H9 (cell line): Measurements from ENCODE around the gene UNC5C. TPM values are rescaled to one million over a fixed set of nuclear protein-coding genes. Genes with fewer than 3 reads are reported as not detected.

Experiments used
- DNase-seq: peaks from one replicate; pipeline ENCODE4 v3.0.0-alpha.2; 2017
- H2AFZ ChIP-seq: one replicate; pipeline ENCODE4 v1.6.1; 2013; ENCODE audit warnings: mild to moderate bottlenecking, low read length, control low read depth, moderate library complexity
- H2AK5ac ChIP-seq: 2 replicates; pipeline ENCODE4 v1.6.1; 2013; ENCODE audit warnings: low read length, control low read depth, mixed read lengths; ENCODE audit not compliant: insufficient read length
- H2BK120ac ChIP-seq: one replicate; pipeline ENCODE4 v1.6.1; 2013; ENCODE audit warnings: low read depth, mild to moderate bottlenecking, low read length, control low read depth, inconsistent platforms; ENCODE audit not compliant: poor library complexity, severe bottlenecking
- H2BK12ac ChIP-seq: 2 replicates; pipeline ENCODE4 v1.6.1; 2013; ENCODE audit warnings: low read length, control low read depth, mixed read lengths, low read depth; ENCODE audit not compliant: insufficient read length
- H2BK15ac ChIP-seq: 2 replicates; pipeline ENCODE4 v1.6.1; 2013; ENCODE audit warnings: low read depth, low read length, control low read depth
- H2BK20ac ChIP-seq: one replicate; pipeline ENCODE4 v1.6.1; 2013; ENCODE audit warnings: low read depth, mild to moderate bottlenecking, low read length, control low read depth, inconsistent platforms; ENCODE audit not compliant: poor library complexity, severe bottlenecking
- H2BK5ac ChIP-seq: 2 replicates; pipeline ENCODE4 v1.6.1; 2013; ENCODE audit warnings: low read length, control low read depth, mixed read lengths; ENCODE audit not compliant: insufficient read length
- H3K14ac ChIP-seq: 2 replicates; pipeline ENCODE4 v1.6.1; 2013; ENCODE audit warnings: low read length, control low read depth; ENCODE audit not compliant: insufficient read depth
- H3K18ac ChIP-seq: 2 replicates; pipeline ENCODE4 v1.6.1; 2013; ENCODE audit warnings: low read depth, mild to moderate bottlenecking, mixed read lengths, low read length, control low read depth; ENCODE audit not compliant: insufficient read length
- H3K23ac ChIP-seq: 2 replicates; pipeline ENCODE4 v1.6.1; 2013; ENCODE audit warnings: low read length, control low read depth, mixed read lengths, low read depth; ENCODE audit not compliant: insufficient read length
- H3K23me2 ChIP-seq: 2 replicates; pipeline ENCODE4 v1.6.1; 2013; ENCODE audit warnings: low read depth, mild to moderate bottlenecking, mixed read lengths, low read length, control low read depth; ENCODE audit not compliant: insufficient read length, poor library complexity, severe bottlenecking
- H3K27ac ChIP-seq: 2 replicates; pipeline ENCODE4 v1.5.1; 2013; ENCODE audit warnings: low read length, control low read depth, mixed read lengths, low read depth; ENCODE audit not compliant: insufficient read length
- H3K27me3 ChIP-seq: 2 replicates; pipeline ENCODE4 v1.6.1; 2013; ENCODE audit warnings: low read length, control low read depth, inconsistent platforms; ENCODE audit not compliant: insufficient read depth
- H3K4ac ChIP-seq: 2 replicates; pipeline ENCODE4 v1.6.1; 2013; ENCODE audit warnings: low read depth, mild to moderate bottlenecking, control low read depth, inconsistent platforms, low read length, moderate library complexity
- H3K4me1 ChIP-seq: 2 replicates; pipeline ENCODE4 v1.6.1; 2013; ENCODE audit warnings: low read length, control low read depth, inconsistent platforms; ENCODE audit not compliant: insufficient read depth
- H3K4me2 ChIP-seq: 2 replicates; pipeline ENCODE4 v1.6.1; 2013; ENCODE audit warnings: low read length, control low read depth, mixed read lengths; ENCODE audit not compliant: insufficient read length, insufficient read depth
- H3K56ac ChIP-seq: 2 replicates; pipeline ENCODE4 v1.6.1; 2013; ENCODE audit warnings: low read depth, mild to moderate bottlenecking, mixed read lengths, low read length, control low read depth; ENCODE audit not compliant: insufficient read length
- H3K79me1 ChIP-seq: 2 replicates; pipeline ENCODE4 v1.6.1; 2013; ENCODE audit warnings: low read depth, mild to moderate bottlenecking, moderate library complexity, low read length, control low read depth, inconsistent platforms; ENCODE audit not compliant: insufficient read depth, poor library complexity, severe bottlenecking
- H3K79me2 ChIP-seq: 2 replicates; pipeline ENCODE4 v1.6.1; 2013; ENCODE audit warnings: low read length, control low read depth, inconsistent platforms; ENCODE audit not compliant: insufficient read depth
- H3K9ac ChIP-seq: 2 replicates; pipeline ENCODE4 v1.6.1; 2013; ENCODE audit warnings: low read length, control low read depth, mixed read lengths; ENCODE audit not compliant: insufficient read length; ENCODE audit errors: extremely low read depth
- H3K9me3 ChIP-seq: one replicate; pipeline ENCODE4 v1.6.1; 2013; ENCODE audit warnings: low read depth, low read length, inconsistent platforms; ENCODE audit not compliant: control insufficient read depth
- H3T11ph ChIP-seq: one replicate; pipeline ENCODE4 v1.6.1; 2013; ENCODE audit warnings: mild to moderate bottlenecking, low read length, control low read depth, inconsistent platforms
- H4K20me1 ChIP-seq: one replicate; pipeline ENCODE4 v1.6.1; 2013; ENCODE audit not compliant: control insufficient read depth, insufficient read length, insufficient read depth
- H4K5ac ChIP-seq: 2 replicates; pipeline ENCODE4 v1.6.1; 2013; ENCODE audit warnings: low read depth, mild to moderate bottlenecking, mixed read lengths, low read length, control low read depth; ENCODE audit not compliant: insufficient read length
- H4K8ac ChIP-seq: replicated peaks from 2 replicates; pipeline ENCODE4 v1.6.1; 2013; ENCODE audit warnings: low read length, control low read depth, mixed read lengths, low read depth; ENCODE audit not compliant: insufficient read length
- H4K91ac ChIP-seq: 2 replicates; pipeline ENCODE4 v1.6.1; 2013; ENCODE audit warnings: low read depth, mild to moderate bottlenecking, moderate library complexity, mixed read lengths, low read length, control low read depth; ENCODE audit not compliant: insufficient read length
- H3K27ac Mint-ChIP-seq, 3 experiments: 2 replicates in 2 of 3; 3 replicates in 1 of 3; pipeline ENCODE4 v1.8.0; 2020 to 2021; ENCODE audit warnings: mixed read lengths in 3 of 3, mild to moderate bottlenecking in 1 of 3, moderate library complexity in 1 of 3
- H3K27me3 Mint-ChIP-seq: 2 replicates; pipeline ENCODE4 v1.8.0; 2021; ENCODE audit warnings: low read depth, mild to moderate bottlenecking, moderate library complexity, mixed read lengths
- H3K36me3 Mint-ChIP-seq, 3 experiments: 2 replicates in 2 of 3; 3 replicates in 1 of 3; pipeline ENCODE4 v1.8.0; 2020 to 2021; ENCODE audit warnings: low read depth in 3 of 3, mixed read lengths in 3 of 3; ENCODE audit not compliant: insufficient read depth in 1 of 3
- H3K4me1 Mint-ChIP-seq, 2 experiments: 2 replicates each; pipeline ENCODE4 v1.8.0; 2020; ENCODE audit warnings: mixed read lengths in 2 of 2
- H3K4me3 Mint-ChIP-seq, 2 experiments: 2 replicates in 1 of 2; 3 replicates in 1 of 2; pipeline ENCODE4 v1.8.0; 2020 to 2021; ENCODE audit warnings: mild to moderate bottlenecking in 2 of 2, mixed read lengths in 2 of 2, moderate library complexity in 1 of 2
- H3K9me3 Mint-ChIP-seq, 2 experiments: 2 replicates in 1 of 2; 3 replicates in 1 of 2; pipeline ENCODE4 v1.8.0; 2020; ENCODE audit warnings: mild to moderate bottlenecking in 2 of 2, mixed read lengths in 2 of 2, moderate library complexity in 1 of 2
- CTCF ChIP-seq: fragments of 200-600 bp; sonication (generic); conservative IDR thresholded peaks from 3 replicates; pipeline ENCODE4 v1.8.0; 2021; ENCODE audit warnings: antibody characterized with exemption, mild to moderate bottlenecking
- WGBS: extraction: QIAGEN DNeasy Blood & Tissue Kit; methylation state at CpG from one replicate; pipeline ENCODE4 v1.1.7; 2013; ENCODE audit warnings: missing lambda C conversion rate, low lambda C conversion rate, mixed read lengths; ENCODE audit not compliant: insufficient read length; ENCODE audit errors: extremely low coverage; 5-methylcytosine and 5-hydroxymethylcytosine counted together
- total RNA-seq: library from RNA; stranded (reverse); gene quantifications from 2 replicates; pipeline ENCODE4 v1.2.1, GENCODE V29; 2021

The UNC5C gene
- total RNA-seq, 1 experiment from 2014 or later: not detected

- Histone ChIP-seq H3K56ac (no peak overlapping the region), H3K18ac (no peak overlapping the region), H2BK5ac (no peak overlapping the region), H4K5ac (no peak overlapping the region), H3K79me1 (no peaks in the 10 kb centered on the region), H3T11ph (no peak overlapping the region), H3K4ac (no peak overlapping the region), H3K79me2 (no peaks in the 10 kb centered on the region), H2BK120ac (no peak overlapping the region), H3K4me1 (no peaks in the 10 kb centered on the region), H2AK5ac (no peak overlapping the region), H4K20me1 (no peaks in the 10 kb centered on the region), H2BK20ac (no peak overlapping the region), H3K27ac (no peak overlapping the region), H3K9me3 (no peaks in the 10 kb centered on the region), H4K91ac (no peak overlapping the region), H3K4me2 (no peak overlapping the region), H2BK15ac (no peak overlapping the region), H3K27me3 (no peaks in the 10 kb centered on the region), H2BK12ac (no peak overlapping the region), H3K23me2 (no peaks in the 10 kb centered on the region), H2AFZ (no peak overlapping the region), H3K9ac (no peak overlapping the region), H3K14ac (no peak overlapping the region), H3K23ac (no peak overlapping the region), H4K8ac (no peak overlapping the region)
- H3K36me3 Mint-ChIP-seq: no peaks in the 10 kb centered on the region
- no peak for TF ChIP-seq CTCF
- H3K9me3 Mint-ChIP-seq: no peaks in the 10 kb centered on the region
- H3K27me3 Mint-ChIP-seq: no peaks in the 10 kb centered on the region
- no peak overlapping the region for H3K4me3 Mint-ChIP-seq
- no CpG with 5 or more reads among the region's 3 CpGs for WGBS
- no peak overlapping the region for H3K27ac Mint-ChIP-seq
- no peak for DNase-seq
- H3K4me1 Mint-ChIP-seq: peaks cover 10 to 11% of the 10 kb centered on the region in 2 experiments
Measured at GRCh38 chr4:95360256-95360903, 188.4 kb downstream of the UNC5C start.
